Cerebellar nuclear complex (tissue), 1 donor: ENCODE results near the gene COL19A1.

Experiments used
- DNase-seq, 2 experiments: peaks; one replicate each; lab custom pipeline; 2025; lab: John Stamatoyannopoulos, UW

The COL19A1 gene

GRCh38 chr6:70124882-70125545, 258.7 kb downstream of the COL19A1 start:
- peak in 1 of 2 experiments; percentile 19 for DNase-seq

- no peak for DNase-seq
These were observed 259.2 kb downstream of the COL19A1 start for GRCh38 chr6:70125602-70126001.

- no peak for DNase-seq
These were observed 263.0 kb downstream of the COL19A1 start for GRCh38 chr6:70129341-70129740.

GRCh38 chr6:70130865-70131264, 264.5 kb downstream of the COL19A1 start:
- DNase-seq, result no peak

- no peak for DNase-seq
These were observed 265.2 kb downstream of the COL19A1 start for GRCh38 chr6:70131528-70131927.

GRCh38 chr6:70133246-70133645, 266.9 kb downstream of the COL19A1 start:
- DNase-seq, result no peak

- DNase-seq, result no peak
These were observed 268.2 kb downstream of the COL19A1 start for GRCh38 chr6:70134542-70134941.

- DNase-seq, result no peak
These were observed 269.1 kb downstream of the COL19A1 start for GRCh38 chr6:70135219-70136160.

- DNase-seq, result no peak
These were observed 270.6 kb downstream of the COL19A1 start for GRCh38 chr6:70136996-70137395.

GRCh38 chr6:70140496-70140895, 274.1 kb downstream of the COL19A1 start:
- no peak for DNase-seq

GRCh38 chr6:70142034-70142433, 275.7 kb downstream of the COL19A1 start:
- DNase-seq, result no peak

- DNase-seq, result no peak
These were observed 278.8 kb downstream of the COL19A1 start for GRCh38 chr6:70145178-70145577.

- no peak for DNase-seq
These were observed 282.9 kb downstream of the COL19A1 start for GRCh38 chr6:70149209-70149788.

- no peak for DNase-seq
These were observed 284.2 kb downstream of the COL19A1 start for GRCh38 chr6:70150521-70150920.

- DNase-seq, result no peak
These were observed 285.3 kb downstream of the COL19A1 start for GRCh38 chr6:70151616-70152015.

- DNase-seq, result no peak
These were observed 286.4 kb downstream of the COL19A1 start for GRCh38 chr6:70152786-70153185.

GRCh38 chr6:70157086-70157485, 290.7 kb downstream of the COL19A1 start:
- no peak for DNase-seq

- no peak for DNase-seq
These were observed 293.9 kb downstream of the COL19A1 start for GRCh38 chr6:70160276-70160675.

- DNase-seq, result no peak
These were observed 296.6 kb downstream of the COL19A1 start for GRCh38 chr6:70162972-70163371.

- no peak for DNase-seq
These were observed 297.4 kb downstream of the COL19A1 start for GRCh38 chr6:70163795-70164194.

GRCh38 chr6:70164556-70164955, 298.2 kb downstream of the COL19A1 start:
- DNase-seq, result no peak

- DNase-seq, result no peak
These were observed 300.0 kb downstream of the COL19A1 start for GRCh38 chr6:70166088-70166958.
